Right atrium auricular region (tissue), 2 donors: ENCODE measurements around the gene KRTAP29-1. TPM values are rescaled to one million over a fixed set of nuclear protein-coding genes. Genes with fewer than 3 reads are reported as not detected.

Source experiments
- DNase-seq: peaks from one replicate; pipeline ENCODE4 v3.0.0-alpha.2; 2019; ENCODE audit warnings: low spot score
- H3K27ac ChIP-seq, 2 donors: fragments of 200-600 bp; sonication (generic); 1 replicate in 1 of 2; 2 replicates in 1 of 2; pipeline ENCODE4 v1.5.1; 2016 to 2019
- H3K27me3 ChIP-seq, 2 donors: fragments of 200-600 bp; sonication (generic); one replicate each; pipeline versions ENCODE4 v1.5.1 to v1.6.0; 2017 to 2019
- H3K36me3 ChIP-seq: fragments of 200-600 bp; sonication (generic); one replicate; pipeline ENCODE4 v1.5.1; 2016
- H3K4me1 ChIP-seq, 2 donors: fragments of 200-600 bp; sonication (generic); one replicate each; pipeline versions ENCODE4 v1.5.1 to v1.6.0; 2017 to 2019
- H3K4me3 ChIP-seq, 2 donors: fragments of 200-600 bp; sonication (generic); 1 replicate in 1 of 2; 2 replicates in 1 of 2; pipeline ENCODE4 v1.5.1; 2017 to 2019; ENCODE audit warnings: mild to moderate bottlenecking in 1 of 2, moderate library complexity in 1 of 2
- H3K9me3 ChIP-seq, 2 donors: fragments of 200-600 bp; sonication (generic); one replicate each; pipeline ENCODE4 v1.5.1; 2019
- total RNA-seq, 2 donors: library from RNA; depleted of rRNA; stranded (reverse); fragments of >200 nt; gene quantifications; one replicate each; pipeline ENCODE4 v1.1.0, GENCODE V29; 2016
- TF ChIP-seq, protein P1 (sequence below), 2 donors: fragments of 200-600 bp; sonication (generic); IDR thresholded peaks; one replicate each; pipeline ENCODE4 v1.5.1; 2019; ENCODE audit warnings: antibody characterized with exemption in 2 of 2

Gene KRTAP29-1
- total RNA-seq, 2 donors from 2014 or later: not detected

DNA sequence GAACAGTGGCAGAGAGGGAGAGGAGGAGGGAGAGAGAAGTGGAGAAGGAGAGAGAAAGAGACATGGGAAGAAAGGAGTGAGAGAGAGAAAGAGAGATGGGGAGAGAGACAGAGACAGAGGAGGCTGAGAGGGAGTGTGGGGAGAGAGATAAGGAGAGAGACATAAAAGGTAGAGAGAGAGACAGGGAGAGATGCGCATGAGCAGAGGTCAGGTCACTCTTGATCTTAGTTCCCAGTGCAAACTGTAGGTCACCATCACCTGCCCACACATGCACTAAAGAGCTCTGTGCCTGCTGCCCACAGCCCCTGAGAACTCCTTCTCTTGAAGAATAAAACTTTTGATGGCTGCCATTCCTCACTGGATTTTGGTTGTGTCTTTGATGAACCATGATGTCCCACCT lies 33.1 kb upstream of the KRTAP29-1 start:
- Histone ChIP-seq H3K36me3 (no peaks in the 10 kb centered on the region), H3K27ac (no peak overlapping the region), H3K27me3 (no peaks in the 10 kb centered on the region), H3K9me3 (no peaks in the 10 kb centered on the region), H3K4me1 (no peaks in the 10 kb centered on the region), H3K4me3 (no peak overlapping the region)
- TF ChIP-seq, protein P1, sequence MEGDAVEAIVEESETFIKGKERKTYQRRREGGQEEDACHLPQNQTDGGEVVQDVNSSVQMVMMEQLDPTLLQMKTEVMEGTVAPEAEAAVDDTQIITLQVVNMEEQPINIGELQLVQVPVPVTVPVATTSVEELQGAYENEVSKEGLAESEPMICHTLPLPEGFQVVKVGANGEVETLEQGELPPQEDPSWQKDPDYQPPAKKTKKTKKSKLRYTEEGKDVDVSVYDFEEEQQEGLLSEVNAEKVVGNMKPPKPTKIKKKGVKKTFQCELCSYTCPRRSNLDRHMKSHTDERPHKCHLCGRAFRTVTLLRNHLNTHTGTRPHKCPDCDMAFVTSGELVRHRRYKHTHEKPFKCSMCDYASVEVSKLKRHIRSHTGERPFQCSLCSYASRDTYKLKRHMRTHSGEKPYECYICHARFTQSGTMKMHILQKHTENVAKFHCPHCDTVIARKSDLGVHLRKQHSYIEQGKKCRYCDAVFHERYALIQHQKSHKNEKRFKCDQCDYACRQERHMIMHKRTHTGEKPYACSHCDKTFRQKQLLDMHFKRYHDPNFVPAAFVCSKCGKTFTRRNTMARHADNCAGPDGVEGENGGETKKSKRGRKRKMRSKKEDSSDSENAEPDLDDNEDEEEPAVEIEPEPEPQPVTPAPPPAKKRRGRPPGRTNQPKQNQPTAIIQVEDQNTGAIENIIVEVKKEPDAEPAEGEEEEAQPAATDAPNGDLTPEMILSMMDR (IDR thresholded peaks at IDR 0.05): no peak
- no peak for DNase-seq

DNA sequence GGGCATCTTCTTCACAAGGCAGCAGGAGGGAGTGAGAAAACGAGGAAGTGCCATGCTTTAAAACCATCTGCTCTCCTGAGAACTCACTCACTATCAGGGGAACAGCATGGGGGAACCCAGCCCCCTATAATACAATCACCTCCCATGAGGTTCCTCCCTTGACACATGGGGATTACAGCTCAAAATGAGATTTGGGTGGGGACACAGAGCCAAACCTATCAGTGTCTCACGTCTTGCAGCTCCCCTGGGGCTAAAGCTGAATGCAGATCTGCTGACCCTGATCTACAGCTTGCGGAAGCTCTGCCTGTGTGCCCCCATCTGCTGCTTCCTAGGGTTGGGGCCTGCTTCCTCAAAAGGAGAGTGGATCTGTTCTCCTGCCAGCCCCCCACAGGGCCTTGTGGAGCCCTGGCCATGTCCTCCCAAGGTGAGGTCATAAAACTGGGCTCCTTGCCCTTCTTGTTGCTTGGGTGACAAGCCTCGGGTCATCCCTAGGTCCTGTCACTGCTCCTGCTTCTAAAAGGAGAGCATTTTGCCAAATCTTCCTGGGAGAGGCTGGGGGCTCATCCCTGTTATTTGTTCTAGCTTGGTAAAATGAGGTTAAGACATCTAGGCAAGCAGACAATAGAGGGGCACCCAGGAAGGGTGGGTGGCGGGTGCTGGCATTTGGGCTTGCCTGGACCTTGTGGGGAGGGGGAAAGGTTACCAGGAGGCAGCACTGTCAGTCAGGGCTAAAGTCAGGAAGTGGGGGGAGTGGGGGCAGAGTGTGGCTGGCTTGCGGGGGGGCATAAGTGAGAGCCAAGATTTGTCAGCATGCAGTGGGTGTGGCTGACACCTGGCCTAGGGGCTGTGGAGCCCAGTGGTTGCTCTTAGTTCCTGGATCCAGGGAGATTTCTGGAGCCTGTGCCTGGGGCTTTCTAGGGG lies 32.0 kb upstream of the KRTAP29-1 start:
- no peaks in the 10 kb centered on the region for H3K9me3 ChIP-seq
- H3K4me3 ChIP-seq: no peak overlapping the region
- no peaks in the 10 kb centered on the region for H3K4me1 ChIP-seq
- H3K27ac ChIP-seq: no peak overlapping the region
- no peaks in the 10 kb centered on the region for H3K36me3 ChIP-seq
- DNase-seq: no peak
- TF ChIP-seq, protein P1 (IDR thresholded peaks at IDR 0.05): no peak
- H3K27me3 ChIP-seq: no peaks in the 10 kb centered on the region

DNA sequence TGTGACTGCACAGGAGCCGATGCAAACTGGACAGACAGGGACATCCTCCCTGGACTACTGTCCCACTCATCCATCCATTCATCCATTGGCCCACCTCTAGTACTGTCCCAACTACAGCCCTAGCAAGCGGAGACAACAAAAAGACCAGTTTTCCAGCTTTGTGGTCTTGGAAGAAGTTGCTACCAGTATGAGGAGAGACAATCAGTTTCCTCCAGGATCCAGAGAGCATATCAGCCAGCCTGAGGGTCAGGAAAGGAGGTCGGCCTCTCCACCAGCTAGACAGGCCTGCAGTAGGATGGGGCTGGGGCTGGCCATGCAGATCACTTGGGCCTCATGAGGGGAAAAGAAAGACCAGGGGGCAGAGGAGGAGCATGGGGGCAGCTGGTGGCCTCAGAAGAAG lies 31.2 kb upstream of the KRTAP29-1 start:
- no peaks in the 10 kb centered on the region for H3K4me1 ChIP-seq
- DNase-seq: no peak
- no peaks in the 10 kb centered on the region for H3K36me3 ChIP-seq
- H3K27ac ChIP-seq: no peak overlapping the region
- H3K4me3 ChIP-seq: no peak overlapping the region
- H3K9me3 ChIP-seq: no peaks in the 10 kb centered on the region
- no peaks in the 10 kb centered on the region for H3K27me3 ChIP-seq
- TF ChIP-seq, protein P1 (IDR thresholded peaks at IDR 0.05): no peak

DNA sequence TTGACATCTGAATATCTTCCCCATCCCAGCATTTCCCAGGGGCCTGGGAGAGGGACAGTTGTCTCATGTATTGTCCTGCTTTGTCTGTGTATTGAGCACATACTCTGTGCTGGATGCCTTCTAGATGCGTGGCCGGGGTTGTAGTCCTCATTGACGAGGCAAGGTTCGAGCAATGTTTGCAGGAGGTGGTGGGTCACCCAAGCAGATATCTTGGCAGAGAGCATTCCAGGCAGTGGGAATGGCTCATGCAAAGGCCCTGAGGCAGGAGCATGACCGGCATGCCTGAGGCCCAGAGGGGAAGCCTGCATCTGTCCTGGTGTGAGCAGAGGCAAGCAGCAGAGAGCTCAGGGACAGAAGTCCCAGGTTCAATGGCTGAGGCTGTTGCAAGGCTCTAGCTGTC lies 30.4 kb upstream of the KRTAP29-1 start:
- TF ChIP-seq, protein P1 (IDR thresholded peaks at IDR 0.05): no peak
- H3K4me1 ChIP-seq: no peaks in the 10 kb centered on the region
- no peaks in the 10 kb centered on the region for H3K36me3 ChIP-seq
- H3K27ac ChIP-seq: no peak overlapping the region
- no peaks in the 10 kb centered on the region for H3K27me3 ChIP-seq
- no peak for DNase-seq
- H3K9me3 ChIP-seq: no peaks in the 10 kb centered on the region
- no peak overlapping the region for H3K4me3 ChIP-seq

DNA sequence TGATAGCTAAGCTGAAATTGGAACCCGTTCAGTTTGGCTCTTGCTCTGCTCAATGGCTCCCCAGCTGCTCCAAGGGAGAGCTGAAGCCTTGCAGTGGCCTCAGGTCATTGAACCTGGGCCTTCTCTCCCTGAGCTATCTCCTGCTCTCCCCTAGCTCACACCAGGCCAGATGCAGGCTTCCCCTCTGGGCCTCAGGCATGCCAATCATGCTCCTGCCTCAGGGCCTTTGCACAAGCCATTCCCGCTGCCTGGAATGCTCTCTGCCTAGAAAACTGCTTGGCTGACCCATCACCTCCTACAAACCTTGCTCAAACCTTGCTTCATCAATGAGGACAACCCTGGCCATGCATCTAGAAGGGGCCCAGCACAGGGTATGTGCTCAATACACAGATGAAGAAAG lies 29.6 kb upstream of the KRTAP29-1 start:
- H3K9me3 ChIP-seq: no peaks in the 10 kb centered on the region
- H3K27ac ChIP-seq: no peak overlapping the region
- H3K4me3 ChIP-seq: no peak overlapping the region
- no peak for DNase-seq
- H3K27me3 ChIP-seq: no peaks in the 10 kb centered on the region
- H3K4me1 ChIP-seq: no peaks in the 10 kb centered on the region
- H3K36me3 ChIP-seq: no peaks in the 10 kb centered on the region
- TF ChIP-seq, protein P1 (IDR thresholded peaks at IDR 0.05): no peak
